ENCODE measurements around the gene EPHB1. TPM values are rescaled to one million over a fixed set of nuclear protein-coding genes. Genes with fewer than 3 reads are reported as not detected.

EPHB1 gene
- total RNA-seq, 1 donor from 2014 or later: 1.8 TPM

DNA sequence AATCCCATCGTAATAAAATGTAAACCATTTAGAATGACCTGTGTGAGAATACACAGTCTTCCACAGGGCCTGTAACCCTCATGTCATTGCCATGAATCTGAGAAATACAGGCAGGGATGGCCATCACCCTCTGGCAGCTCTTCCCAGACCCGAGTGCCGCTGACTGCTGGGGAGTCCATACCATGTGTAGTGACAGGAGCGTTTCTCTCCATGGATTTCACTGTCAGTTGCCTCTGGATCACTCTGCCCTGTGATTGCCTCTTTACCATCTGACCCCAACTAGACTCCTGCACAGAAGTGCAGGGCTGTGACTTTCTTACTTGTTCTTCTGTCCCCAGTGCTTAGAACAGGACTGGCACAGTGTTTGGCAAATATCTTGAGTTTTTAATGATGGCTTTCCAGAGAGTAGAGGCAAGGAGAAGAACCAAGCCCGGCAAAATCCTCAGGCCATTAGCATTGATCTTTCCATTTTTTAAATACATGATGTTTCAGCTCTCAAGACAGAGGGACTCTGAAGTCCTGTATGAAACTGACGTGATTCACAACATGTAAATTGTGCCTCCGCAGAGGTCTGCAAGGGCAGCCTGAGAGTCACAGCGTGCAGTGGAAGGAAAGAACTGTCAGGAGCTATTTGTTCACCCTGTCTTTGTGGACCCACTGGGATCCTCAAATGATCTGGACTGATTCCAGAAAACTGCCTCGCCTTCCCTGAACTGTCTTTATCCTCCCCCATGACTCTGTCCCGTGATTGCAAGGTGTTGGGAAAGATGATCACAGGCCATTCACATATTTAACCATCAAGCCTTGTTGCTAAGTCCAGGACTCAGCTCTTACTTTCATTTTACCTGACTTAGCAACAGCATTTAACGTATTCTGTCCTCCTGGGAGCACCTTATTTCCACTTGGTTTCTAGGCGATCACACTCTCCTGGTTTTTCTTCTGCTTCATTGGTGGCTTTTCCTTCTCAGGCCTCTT is 354.9 kb downstream of the EPHB1 start:
- H3K27me3 Mint-ChIP-seq: peaks cover 20% of the 10 kb centered on the region
- peaks cover 1% of the 10 kb centered on the region for H3K36me3 Mint-ChIP-seq (ENCODE audit: insufficient read depth)
- no peaks in the 10 kb centered on the region for H3K9me3 Mint-ChIP-seq (ENCODE audit: low read depth)
- H3K27ac Mint-ChIP-seq: no peak overlapping the region
- no peak for DNase-seq (ENCODE audit: low spot score, unreplicated experiment)
- no peaks in the 10 kb centered on the region for H3K4me1 Mint-ChIP-seq (ENCODE audit: low read depth)
- H3K4me3 Mint-ChIP-seq (ENCODE audit: low read depth): no peak overlapping the region
- TF ChIP-seq, protein P1, sequence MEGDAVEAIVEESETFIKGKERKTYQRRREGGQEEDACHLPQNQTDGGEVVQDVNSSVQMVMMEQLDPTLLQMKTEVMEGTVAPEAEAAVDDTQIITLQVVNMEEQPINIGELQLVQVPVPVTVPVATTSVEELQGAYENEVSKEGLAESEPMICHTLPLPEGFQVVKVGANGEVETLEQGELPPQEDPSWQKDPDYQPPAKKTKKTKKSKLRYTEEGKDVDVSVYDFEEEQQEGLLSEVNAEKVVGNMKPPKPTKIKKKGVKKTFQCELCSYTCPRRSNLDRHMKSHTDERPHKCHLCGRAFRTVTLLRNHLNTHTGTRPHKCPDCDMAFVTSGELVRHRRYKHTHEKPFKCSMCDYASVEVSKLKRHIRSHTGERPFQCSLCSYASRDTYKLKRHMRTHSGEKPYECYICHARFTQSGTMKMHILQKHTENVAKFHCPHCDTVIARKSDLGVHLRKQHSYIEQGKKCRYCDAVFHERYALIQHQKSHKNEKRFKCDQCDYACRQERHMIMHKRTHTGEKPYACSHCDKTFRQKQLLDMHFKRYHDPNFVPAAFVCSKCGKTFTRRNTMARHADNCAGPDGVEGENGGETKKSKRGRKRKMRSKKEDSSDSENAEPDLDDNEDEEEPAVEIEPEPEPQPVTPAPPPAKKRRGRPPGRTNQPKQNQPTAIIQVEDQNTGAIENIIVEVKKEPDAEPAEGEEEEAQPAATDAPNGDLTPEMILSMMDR (IDR thresholded peaks at IDR 0.05; ENCODE audit: unreplicated experiment): no peak

DNA sequence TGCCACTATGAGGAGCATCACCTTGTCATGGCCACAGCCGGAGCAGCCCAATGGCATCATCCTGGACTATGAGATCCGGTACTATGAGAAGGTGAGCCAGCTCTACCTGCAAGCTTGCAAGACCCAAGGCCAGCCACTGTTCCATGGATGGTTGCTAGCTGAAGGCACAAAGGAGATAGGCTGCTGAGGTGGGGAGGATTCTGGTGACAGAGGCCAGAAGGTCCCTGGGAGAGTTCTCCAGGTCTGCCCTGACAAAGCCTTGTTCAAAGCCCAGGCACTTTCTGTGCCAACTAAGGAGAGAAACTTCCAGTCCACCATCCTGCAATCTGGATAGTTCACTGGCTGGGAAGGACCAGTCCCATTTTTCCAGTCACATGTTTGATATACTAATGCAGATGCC is 359.1 kb downstream of the EPHB1 start:
- DNase-seq (ENCODE audit: low spot score, unreplicated experiment): no peak
- Mint-ChIP-seq H3K36me3 (ENCODE audit: insufficient read depth) (peaks cover 1% of the 10 kb centered on the region), H3K9me3 (ENCODE audit: low read depth) (no peaks in the 10 kb centered on the region), H3K4me3 (ENCODE audit: low read depth) (no peak overlapping the region), H3K27ac (no peak overlapping the region), H3K27me3 (peaks cover 14% of the 10 kb centered on the region), H3K4me1 (ENCODE audit: low read depth) (no peaks in the 10 kb centered on the region)
- TF ChIP-seq, protein P1 (IDR thresholded peaks at IDR 0.05; ENCODE audit: unreplicated experiment): no peak

DNA sequence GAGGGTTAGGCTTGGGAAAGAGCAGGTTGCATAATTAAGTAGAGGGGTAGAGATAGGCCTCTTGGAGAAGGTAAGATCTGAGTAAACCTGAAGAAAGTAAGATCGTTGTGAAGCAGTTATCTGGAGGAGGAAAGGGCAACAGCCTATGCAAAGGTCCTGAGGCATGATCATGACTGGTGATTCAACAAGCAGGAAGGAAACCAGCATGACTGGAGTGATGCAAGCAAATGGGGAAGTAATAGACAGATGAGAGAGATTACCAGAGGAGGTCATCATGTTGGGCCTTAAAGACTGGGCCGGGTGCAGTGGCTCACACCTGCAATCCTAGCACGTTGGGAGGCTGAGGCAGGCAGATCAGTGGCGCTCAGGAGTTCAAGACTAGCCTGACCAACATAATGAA is 360.2 kb downstream of the EPHB1 start:
- Mint-ChIP-seq H3K4me3 (ENCODE audit: low read depth) (no peak overlapping the region), H3K27me3 (peaks cover 12% of the 10 kb centered on the region), H3K36me3 (ENCODE audit: insufficient read depth) (peaks cover 1% of the 10 kb centered on the region), H3K4me1 (ENCODE audit: low read depth) (no peaks in the 10 kb centered on the region), H3K27ac (no peak overlapping the region), H3K9me3 (ENCODE audit: low read depth) (no peaks in the 10 kb centered on the region)
- TF ChIP-seq, protein P1 (IDR thresholded peaks at IDR 0.05; ENCODE audit: unreplicated experiment): no peak
- DNase-seq (ENCODE audit: low spot score, unreplicated experiment): no peak

DNA sequence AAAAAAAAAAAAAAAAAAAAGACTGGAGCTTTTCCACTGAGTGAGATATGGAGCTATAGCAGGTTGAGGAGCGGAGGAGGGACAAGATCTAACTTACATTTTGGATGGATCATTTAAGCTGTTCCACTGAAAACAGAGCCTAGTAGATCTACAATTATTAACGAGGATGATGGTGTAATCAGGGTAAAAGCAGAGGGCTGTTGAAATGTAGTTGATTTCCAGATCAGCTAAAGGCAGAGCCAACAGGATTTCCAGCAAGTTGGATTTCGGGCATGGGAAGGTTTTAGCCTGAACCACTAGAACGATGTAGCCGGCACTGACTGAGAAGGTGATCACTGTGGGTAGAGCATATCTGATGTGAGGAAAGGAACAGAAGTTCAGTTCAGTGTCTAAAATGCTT is 360.7 kb downstream of the EPHB1 start:
- H3K27me3 Mint-ChIP-seq: peaks cover 15% of the 10 kb centered on the region
- H3K9me3 Mint-ChIP-seq (ENCODE audit: low read depth): no peaks in the 10 kb centered on the region
- H3K36me3 Mint-ChIP-seq (ENCODE audit: insufficient read depth): peaks cover 1% of the 10 kb centered on the region
- DNase-seq (ENCODE audit: low spot score, unreplicated experiment): no peak
- H3K4me1 Mint-ChIP-seq (ENCODE audit: low read depth): no peaks in the 10 kb centered on the region
- TF ChIP-seq, protein P1 (IDR thresholded peaks at IDR 0.05; ENCODE audit: unreplicated experiment): no peak
- H3K4me3 Mint-ChIP-seq (ENCODE audit: low read depth): no peak overlapping the region
- H3K27ac Mint-ChIP-seq: no peak overlapping the region

DNA sequence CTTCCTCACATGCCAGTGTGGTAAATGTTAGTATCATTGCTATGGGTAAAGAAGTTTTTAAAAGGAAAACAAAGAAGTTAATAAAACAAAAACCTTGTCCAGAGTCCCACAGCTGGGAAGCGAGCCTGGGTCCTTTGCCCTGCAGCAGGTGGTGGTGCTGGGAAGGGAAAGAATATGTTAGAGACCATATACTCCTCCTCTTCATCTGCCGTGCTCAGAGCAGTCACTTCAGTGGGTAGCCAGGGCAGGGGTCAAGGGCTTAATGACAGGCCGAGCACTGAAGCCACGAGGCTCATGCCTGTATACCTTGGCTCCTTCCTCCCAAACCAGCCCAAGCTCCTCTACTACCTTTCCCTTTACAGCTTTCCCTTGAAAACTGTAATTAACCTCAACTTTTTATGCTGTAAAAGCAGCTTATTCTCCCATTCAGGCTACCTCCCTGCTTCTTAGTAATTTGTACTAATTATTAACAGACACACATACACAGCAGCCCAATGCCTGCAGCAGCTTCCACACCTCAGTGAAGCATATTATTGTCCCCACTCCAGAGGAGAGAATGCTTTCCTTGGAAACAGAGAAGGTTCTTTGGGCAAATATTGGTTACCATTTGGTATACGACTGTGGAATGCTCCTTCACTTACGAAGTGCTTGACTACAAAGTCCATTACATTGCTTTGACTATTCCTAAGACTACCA is 362.1 kb downstream of the EPHB1 start:
- Mint-ChIP-seq H3K4me1 (ENCODE audit: low read depth) (no peaks in the 10 kb centered on the region), H3K4me3 (ENCODE audit: low read depth) (no peak overlapping the region), H3K27ac (no peak overlapping the region), H3K27me3 (peaks cover 18% of the 10 kb centered on the region), H3K36me3 (ENCODE audit: insufficient read depth) (peaks cover 1% of the 10 kb centered on the region), H3K9me3 (ENCODE audit: low read depth) (no peaks in the 10 kb centered on the region)
- TF ChIP-seq, protein P1 (IDR thresholded peaks at IDR 0.05; ENCODE audit: unreplicated experiment): no peak
- DNase-seq (ENCODE audit: low spot score, unreplicated experiment): no peak
